Progenitor cell of endocrine pancreas (in vitro differentiated cells): ENCODE measurements around the gene DOCK4. TPM values are rescaled to one million over a fixed set of nuclear protein-coding genes. Genes with fewer than 3 reads are reported as not detected.

Source experiments
- DNase-seq: peaks from one replicate; pipeline ENCODE4 v3.0.0; 2021; ENCODE audit warnings: low spot score; ENCODE audit not compliant: unreplicated experiment
- H3K27ac Mint-ChIP-seq: 2 replicates; pipeline ENCODE4 v1.8.0; 2021; ENCODE audit warnings: mild to moderate bottlenecking, moderate library complexity, mixed read lengths
- H3K27me3 Mint-ChIP-seq: 2 replicates; pipeline ENCODE4 v1.8.0; 2021; ENCODE audit warnings: mixed read lengths
- H3K36me3 Mint-ChIP-seq: 2 replicates; pipeline ENCODE4 v1.8.0; 2022; ENCODE audit warnings: mixed read lengths; ENCODE audit not compliant: insufficient read depth
- H3K4me1 Mint-ChIP-seq: 2 replicates; pipeline ENCODE4 v1.8.0; 2021; ENCODE audit warnings: low read depth, mixed read lengths
- H3K4me3 Mint-ChIP-seq: 2 replicates; pipeline ENCODE4 v1.8.0; 2021; ENCODE audit warnings: low read depth, mild to moderate bottlenecking, moderate library complexity, mixed read lengths
- H3K9me3 Mint-ChIP-seq: 2 replicates; pipeline ENCODE4 v1.8.0; 2021; ENCODE audit warnings: low read depth, mixed read lengths
- CTCF ChIP-seq: fragments of 200-600 bp; sonication (generic); IDR thresholded peaks from one replicate; pipeline ENCODE4 v1.5.0; 2021; ENCODE audit warnings: antibody characterized with exemption, mild to moderate bottlenecking; ENCODE audit not compliant: unreplicated experiment
- total RNA-seq: library from RNA; stranded (reverse); gene quantifications from 2 replicates; pipeline ENCODE4 v1.2.1, GENCODE V29; 2021

The DOCK4 gene
- total RNA-seq, 1 donor from 2014 or later, result 28.8 TPM

- no peak for TF ChIP-seq CTCF
- no peak overlapping the region for H3K4me3 Mint-ChIP-seq
- no peak overlapping the region for H3K27ac Mint-ChIP-seq
- peaks cover 19% of the 10 kb centered on the region for H3K36me3 Mint-ChIP-seq
- no peak for DNase-seq
- H3K4me1 Mint-ChIP-seq, result peaks cover 20% of the 10 kb centered on the region
- no peaks in the 10 kb centered on the region for H3K27me3 Mint-ChIP-seq
- H3K9me3 Mint-ChIP-seq, result peaks cover 9% of the 10 kb centered on the region
Measured at GRCh38 chr7:111806232-111806631, 400.0 kb downstream of the DOCK4 start.

DNA sequence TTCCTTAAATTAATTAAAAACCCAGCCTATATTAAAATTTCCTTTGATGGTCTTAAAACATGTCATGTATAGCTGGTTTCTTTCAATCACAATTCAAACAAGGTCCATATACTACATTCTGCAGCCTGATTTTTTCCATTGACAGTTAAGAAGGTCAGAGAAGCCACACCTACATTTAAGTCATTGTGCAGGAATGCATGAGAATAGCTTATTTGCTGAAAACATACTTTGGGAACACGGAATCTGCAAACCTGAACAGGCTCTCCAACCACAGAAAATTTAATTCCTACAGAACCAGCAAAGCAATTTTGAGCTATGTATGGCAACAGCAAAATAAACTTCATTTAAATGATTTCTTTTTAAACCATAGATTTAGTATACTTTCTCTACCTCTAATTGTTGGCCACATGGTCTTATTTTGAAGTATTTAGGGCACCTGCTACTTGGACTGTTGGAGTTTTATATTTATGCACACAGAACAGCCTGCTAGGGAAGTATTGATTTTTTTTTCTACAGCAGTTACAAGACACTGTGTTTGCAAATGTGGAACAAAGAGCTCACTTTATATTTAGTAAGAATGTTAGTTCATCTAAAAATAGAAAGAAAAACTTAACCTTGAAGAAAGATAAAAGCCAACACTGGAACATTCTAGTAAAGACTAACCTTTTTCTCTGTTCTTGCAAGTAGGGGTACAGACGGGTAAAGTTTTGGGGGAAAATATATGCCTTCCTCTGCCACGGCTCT, 403.0 kb downstream of the DOCK4 start:
- no peak for TF ChIP-seq CTCF
- Mint-ChIP-seq H3K4me1 (peaks cover 18% of the 10 kb centered on the region), H3K4me3 (no peak overlapping the region), H3K27ac (peak overlapping the region; percentile 97), H3K9me3 (peaks cover 29% of the 10 kb centered on the region), H3K27me3 (no peaks in the 10 kb centered on the region), H3K36me3 (peaks cover 30% of the 10 kb centered on the region)
- no peak for DNase-seq

DNA sequence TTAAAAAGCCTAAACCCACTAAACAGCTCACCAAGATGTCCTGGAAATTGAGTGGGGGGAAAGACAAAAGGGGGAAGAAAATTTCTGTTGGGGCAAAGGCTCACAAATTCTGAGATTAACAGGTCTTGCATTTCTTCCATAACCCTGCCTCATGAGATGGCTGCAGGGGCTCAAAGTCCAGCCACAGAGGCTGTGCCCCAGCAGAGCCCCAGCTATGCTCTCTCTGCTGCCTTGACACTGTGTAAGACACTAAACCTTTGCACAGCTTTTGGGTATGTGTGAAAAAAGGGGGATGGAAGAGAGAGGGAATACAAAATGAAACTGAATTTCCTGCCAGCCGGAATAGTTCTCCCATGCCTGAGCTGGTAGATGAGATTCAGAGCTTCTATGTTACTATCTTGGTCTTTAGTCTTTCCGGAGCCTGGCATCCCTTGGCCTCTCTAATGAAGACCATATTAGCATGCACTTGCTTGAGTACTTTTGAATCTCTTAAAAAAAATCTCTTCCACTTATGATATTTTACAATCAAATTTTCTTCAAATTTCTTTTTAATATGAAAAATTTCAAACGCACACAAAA, 403.9 kb downstream of the DOCK4 start:
- peaks cover 18% of the 10 kb centered on the region for H3K4me1 Mint-ChIP-seq
- peaks cover 32% of the 10 kb centered on the region for H3K9me3 Mint-ChIP-seq
- no peak for DNase-seq
- TF ChIP-seq CTCF, result no peak
- peaks cover 32% of the 10 kb centered on the region for H3K36me3 Mint-ChIP-seq
- H3K27ac Mint-ChIP-seq, result peak overlapping the region; percentile 97
- H3K27me3 Mint-ChIP-seq, result no peaks in the 10 kb centered on the region
- H3K4me3 Mint-ChIP-seq, result no peak overlapping the region

DNA sequence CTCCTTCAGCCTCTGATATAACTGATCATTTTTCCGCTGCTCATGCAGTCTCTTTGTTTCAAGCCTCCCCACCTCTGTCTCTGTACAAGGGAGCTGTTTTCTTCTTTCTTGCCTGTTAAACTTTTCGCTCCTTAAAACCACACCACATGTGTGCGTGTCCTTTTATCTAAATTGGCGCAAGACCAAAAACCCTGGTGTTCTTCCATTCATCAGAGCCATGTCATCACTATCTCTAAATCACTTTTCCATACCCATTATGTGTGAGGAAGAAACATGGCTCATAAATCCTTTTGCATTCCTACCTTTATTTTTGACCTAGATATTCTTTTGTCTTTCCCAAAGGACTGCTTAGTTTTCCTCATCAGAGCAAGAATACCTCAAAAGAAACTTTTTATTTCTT, 404.9 kb downstream of the DOCK4 start:
- no peak for TF ChIP-seq CTCF
- Mint-ChIP-seq H3K4me3 (no peak overlapping the region), H3K9me3 (peaks cover 40% of the 10 kb centered on the region), H3K27ac (no peak overlapping the region), H3K4me1 (peaks cover 18% of the 10 kb centered on the region), H3K27me3 (no peaks in the 10 kb centered on the region), H3K36me3 (peaks cover 40% of the 10 kb centered on the region)
- no peak for DNase-seq

- no peak for TF ChIP-seq CTCF
- Mint-ChIP-seq H3K27ac (no peak overlapping the region), H3K36me3 (peaks cover 64% of the 10 kb centered on the region), H3K27me3 (no peaks in the 10 kb centered on the region), H3K9me3 (peaks cover 56% of the 10 kb centered on the region), H3K4me3 (no peak overlapping the region), H3K4me1 (no peaks in the 10 kb centered on the region)
- DNase-seq, result no peak
Measured at GRCh38 chr7:111796671-111797070, 409.5 kb downstream of the DOCK4 start.
